Thymus (tissue), 11 donors: ENCODE measurements around the gene SECTM1. TPM values are rescaled to one million over a fixed set of nuclear protein-coding genes. Genes with fewer than 3 reads are reported as not detected.

Experiments
- DNase-seq, 9 donors: peaks; one replicate each; pipeline ENCODE4 v3.0.0-alpha.2; 2013; ENCODE audit warnings: low spot score in 9 of 9, low read depth in 6 of 9, missing footprints in 1 of 9
- H3K27ac ChIP-seq, 2 donors: one replicate each; pipeline ENCODE4 v1.5.1; 2013; ENCODE audit warnings: control low read depth in 1 of 2, low read depth in 1 of 2, low read length in 1 of 2, mild to moderate bottlenecking in 1 of 2, moderate library complexity in 1 of 2
- H3K27me3 ChIP-seq, 2 donors: one replicate each; pipeline ENCODE4 v1.5.1; 2013; ENCODE audit warnings: low read length in 1 of 2; ENCODE audit not compliant: control insufficient read depth in 2 of 2, insufficient read depth in 1 of 2
- H3K36me3 ChIP-seq, 2 donors: one replicate each; pipeline ENCODE4 v1.5.1; 2013; ENCODE audit warnings: low read length in 1 of 2, mild to moderate bottlenecking in 1 of 2, moderate library complexity in 1 of 2; ENCODE audit not compliant: control insufficient read depth in 2 of 2, insufficient read depth in 2 of 2
- H3K4me1 ChIP-seq, 2 donors: one replicate each; pipeline ENCODE4 v1.5.1; 2013; ENCODE audit warnings: low read length in 2 of 2; ENCODE audit not compliant: control insufficient read depth in 2 of 2, insufficient read depth in 2 of 2
- H3K4me3 ChIP-seq, 2 donors: one replicate each; pipeline ENCODE4 v1.5.1; 2013; ENCODE audit warnings: low read length in 2 of 2, control low read depth in 1 of 2, mild to moderate bottlenecking in 1 of 2
- H3K9me3 ChIP-seq, 2 donors: one replicate each; pipeline ENCODE4 v1.5.1; 2013; ENCODE audit warnings: low read length in 1 of 2, mild to moderate bottlenecking in 1 of 2; ENCODE audit not compliant: control insufficient read depth in 2 of 2, insufficient read depth in 1 of 2
- WGBS: extraction: QIAGEN DNeasy Blood & Tissue Kit; methylation state at CpG from one replicate; pipeline ENCODE4 v1.1.7; 2013; 5-methylcytosine and 5-hydroxymethylcytosine counted together
- polyA plus RNA-seq: library from polyadenylated mRNA; stranded (reverse); fragments of 200-250 nt; gene quantifications from one replicate; pipeline ENCODE4 v1.2.3, GENCODE V29; 2013
- total RNA-seq: library from RNA; stranded (reverse); fragments of 120-200 nt; gene quantifications from one replicate; pipeline ENCODE4 v1.2.4, GENCODE V29; 2013
- donor health status: healthy.

SECTM1 gene
- total and polyA plus RNA-seq, 2 donors = 7.5 to 11.7 TPM

DNA sequence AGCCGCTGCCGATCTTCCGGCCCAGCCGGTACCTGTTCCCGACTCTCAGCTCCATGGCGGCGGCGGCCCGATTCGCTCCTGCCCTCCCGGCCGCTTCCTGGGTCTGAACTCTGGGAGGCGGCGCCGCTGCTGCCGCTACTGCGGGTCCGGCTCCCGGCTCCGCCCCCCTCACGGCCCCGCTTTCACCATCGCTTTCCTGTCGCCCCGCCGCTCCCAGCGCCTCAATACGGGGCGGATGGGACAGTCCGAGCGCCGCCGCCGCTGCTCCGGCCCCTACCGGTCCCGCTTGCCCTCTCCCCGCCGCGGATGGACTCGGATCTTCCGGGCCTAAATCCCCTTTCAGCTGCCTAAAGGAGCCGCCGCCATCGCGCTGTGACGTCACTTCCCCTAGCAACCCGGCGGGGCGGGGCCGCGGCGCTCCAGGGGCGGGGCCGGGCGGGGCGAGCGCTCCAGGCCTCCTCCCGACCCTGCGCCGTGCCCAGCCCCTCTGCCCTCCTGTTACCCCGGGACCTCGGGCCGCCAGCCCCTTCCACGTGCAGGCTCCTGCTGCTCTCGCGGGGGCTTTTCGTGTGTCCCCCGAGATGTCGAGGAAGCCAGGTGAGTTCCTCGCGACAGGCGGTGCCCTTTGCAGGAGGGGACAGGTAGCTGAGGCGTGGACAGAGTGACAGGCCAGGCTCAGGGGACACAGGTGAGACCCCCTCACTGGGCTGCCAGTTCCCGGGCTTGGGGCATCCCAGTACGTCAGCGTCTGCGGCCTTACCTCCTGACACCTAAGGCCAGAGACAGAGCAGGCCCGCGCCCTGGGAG, 60.0 kb downstream of the SECTM1 start, which contains the start of gene CSNK1D:
Gene CSNK1D (minus strand): TSS at position 374 of the 807 bp plus-strand sequence. CDS start 319 bp downstream, at position 55.
- peaks cover 15 to 43% of the 10 kb centered on the region in 2 donors for H3K4me1 ChIP-seq
- no peaks in the 10 kb centered on the region for H3K9me3 ChIP-seq
- H3K4me3 ChIP-seq = peak within 1 kb of the TSS; percentile 82 to 98
- peaks cover 30 to 32% of the 10 kb centered on the region in 2 donors for H3K36me3 ChIP-seq
- DNase-seq = peak; percentile 79 to 96 (median 87)
- H3K27me3 ChIP-seq = no peaks in the 10 kb centered on the region
- H3K27ac ChIP-seq = peak within 1 kb of the TSS; percentile 90 to 97
- WGBS = 8% methylated on average over 80 of the region's 80 CpGs

DNA sequence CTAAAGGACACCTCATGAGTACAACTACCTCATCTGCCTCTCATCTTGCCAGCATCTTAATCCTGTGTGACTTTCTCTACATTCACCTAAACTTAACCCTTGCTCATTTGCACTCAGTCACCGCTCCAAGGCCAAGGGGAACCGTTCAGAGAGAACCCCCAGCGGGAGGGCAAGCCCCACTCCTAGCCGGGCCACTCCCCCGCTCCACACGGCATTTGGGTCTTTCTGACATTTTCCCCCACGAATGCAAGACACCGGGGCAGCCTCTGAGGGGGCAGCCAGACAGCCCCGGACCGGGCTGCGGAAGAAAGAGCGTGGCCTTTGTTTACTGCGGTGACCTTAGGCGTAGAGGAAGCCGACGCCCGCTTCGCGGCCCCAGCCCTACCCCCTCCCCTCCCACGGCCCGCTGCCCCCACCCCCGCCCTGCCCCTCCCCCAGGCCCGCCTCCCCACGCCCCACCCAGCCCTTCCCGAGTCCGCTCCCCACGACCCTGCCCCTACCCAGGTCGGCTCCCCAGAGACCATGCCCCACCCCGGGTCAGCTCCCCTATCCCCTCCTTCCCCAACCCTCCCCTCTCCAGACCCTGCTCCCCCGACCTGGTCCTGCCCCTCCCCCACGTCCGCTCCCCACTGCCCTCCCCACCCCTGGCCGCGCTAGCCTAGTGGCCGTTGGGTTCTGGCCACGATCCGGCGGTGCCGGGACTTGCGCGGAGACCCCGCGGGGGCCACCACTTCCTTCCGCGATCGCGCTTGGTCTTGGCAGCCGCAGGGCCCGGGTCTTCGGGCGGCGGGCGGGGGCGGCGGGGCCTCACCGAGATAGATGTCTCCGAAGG, 60.9 kb downstream of the SECTM1 start:
- Histone ChIP-seq H3K27me3 (no peaks in the 10 kb centered on the region), H3K36me3 (peaks cover 37 to 40% of the 10 kb centered on the region in 2 donors), H3K4me1 (peaks cover 15 to 42% of the 10 kb centered on the region in 2 donors), H3K9me3 (no peaks in the 10 kb centered on the region), H3K27ac (peak overlapping the region; percentile 90 to 97), H3K4me3 (peak overlapping the region; percentile 82 to 98)
- WGBS = under 1% methylated on average over 56 of the region's 57 CpGs
- peak in 4 of 9 donors; percentile 22 to 47 (median 33) for DNase-seq

DNA sequence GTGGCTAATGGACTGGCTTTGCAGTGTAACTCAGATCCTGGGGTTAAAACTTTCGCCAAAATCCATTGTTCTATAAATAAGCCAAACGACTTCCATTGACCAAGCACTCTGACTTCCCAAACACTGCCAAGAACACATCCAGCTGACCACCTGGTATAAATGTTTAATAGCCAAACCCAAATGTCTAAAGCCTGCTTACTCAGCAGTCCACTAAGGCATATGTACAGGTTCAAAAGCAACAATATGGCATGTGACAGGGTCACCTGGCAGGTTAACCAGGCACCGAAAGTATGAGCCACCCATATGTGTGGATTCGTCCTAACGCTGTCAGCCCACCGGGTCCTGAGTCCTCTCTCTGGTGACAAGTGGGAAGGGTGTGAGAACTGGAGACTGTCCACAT, 62.2 kb downstream of the SECTM1 start:
- no peak for DNase-seq
- no peaks in the 10 kb centered on the region for H3K27me3 ChIP-seq
- H3K4me1 ChIP-seq = peaks cover 15 to 46% of the 10 kb centered on the region in 2 donors
- peaks cover 44 to 52% of the 10 kb centered on the region in 2 donors for H3K36me3 ChIP-seq
- H3K4me3 ChIP-seq = no peak overlapping the region
- no peaks in the 10 kb centered on the region for H3K9me3 ChIP-seq
- H3K27ac ChIP-seq = no peak overlapping the region
- 97% methylated on average over 6 of the region's 6 CpGs for WGBS

Other genes starting within 250 kb of the SECTM1 start
- gene FASN, start 235.5 kb downstream of the SECTM1 start, total RNA-seq = 12.3 TPM
- gene FASN, start 235.5 kb downstream of the SECTM1 start, polyA plus RNA-seq = 19.0 TPM
- 39.3 TPM for gene CCDC57, start 120.9 kb downstream of the SECTM1 start, total RNA-seq
- gene CCDC57, start 120.9 kb downstream of the SECTM1 start, polyA plus RNA-seq = 122 TPM
- 17.3 TPM for gene SLC16A3, start 104.7 kb downstream of the SECTM1 start, total RNA-seq
- 30.2 TPM for gene SLC16A3, start 104.7 kb downstream of the SECTM1 start, polyA plus RNA-seq
- 16.2 TPM for gene CSNK1D, start 60.1 kb downstream of the SECTM1 start, total RNA-seq
- gene CSNK1D, start 60.1 kb downstream of the SECTM1 start, polyA plus RNA-seq = 113 TPM
- gene CD7, start 16.2 kb downstream of the SECTM1 start, total RNA-seq = 67.9 TPM
- gene CD7, start 16.2 kb downstream of the SECTM1 start, polyA plus RNA-seq = 153 TPM
- 0.57 TPM for gene TEX19, start 25.5 kb upstream of the SECTM1 start, total RNA-seq
- 0.02 TPM for gene TEX19, start 25.5 kb upstream of the SECTM1 start, polyA plus RNA-seq
- 0.33 TPM for gene UTS2R, start 38.0 kb upstream of the SECTM1 start, total RNA-seq
- gene UTS2R, start 38.0 kb upstream of the SECTM1 start, polyA plus RNA-seq = 0.07 TPM
- 15.9 TPM for gene HEXD, start 84.6 kb upstream of the SECTM1 start, total RNA-seq
- 186 TPM for gene HEXD, start 84.6 kb upstream of the SECTM1 start, polyA plus RNA-seq
- 11.2 TPM for gene OGFOD3, start 84.8 kb upstream of the SECTM1 start, total RNA-seq
- 14.1 TPM for gene OGFOD3, start 84.8 kb upstream of the SECTM1 start, polyA plus RNA-seq
- 80.7 TPM for gene CYBC1, start 117.0 kb upstream of the SECTM1 start, total RNA-seq
- 103 TPM for gene CYBC1, start 117.0 kb upstream of the SECTM1 start, polyA plus RNA-seq
- gene NARF, start 125.0 kb upstream of the SECTM1 start, total RNA-seq = 60.0 TPM
- 137 TPM for gene NARF, start 125.0 kb upstream of the SECTM1 start, polyA plus RNA-seq
- 30.9 TPM for gene FOXK2, start 186.0 kb upstream of the SECTM1 start, total RNA-seq
- gene FOXK2, start 186.0 kb upstream of the SECTM1 start, polyA plus RNA-seq = 31.1 TPM